Esophagus (tissue), 2 donors: ENCODE results near the gene COMMD7. TPM values are rescaled to one million over a fixed set of nuclear protein-coding genes. Genes with fewer than 3 reads are reported as not detected.

ENCODE experiments used
- H3K27ac ChIP-seq, 2 donors: one replicate each; pipeline ENCODE4 v1.5.1; 2013; ENCODE audit warnings: low read depth in 2 of 2, mild to moderate bottlenecking in 2 of 2, inconsistent platforms in 1 of 2, low read length in 1 of 2, moderate library complexity in 1 of 2
- H3K27me3 ChIP-seq, 2 donors: one replicate each; pipeline ENCODE4 v1.6.1; 2013; ENCODE audit warnings: low read length in 2 of 2, control low read depth in 1 of 2, mild to moderate bottlenecking in 1 of 2; ENCODE audit not compliant: insufficient read depth in 2 of 2, control insufficient read depth in 1 of 2
- H3K36me3 ChIP-seq, 2 donors: one replicate each; pipeline ENCODE4 v1.6.1; 2013; ENCODE audit warnings: low read length in 1 of 2; ENCODE audit not compliant: control insufficient read depth in 2 of 2, insufficient read depth in 2 of 2
- H3K4me1 ChIP-seq, 2 donors: one replicate each; pipeline ENCODE4 v1.6.1; 2013; ENCODE audit warnings: low read length in 1 of 2; ENCODE audit not compliant: control insufficient read depth in 2 of 2, insufficient read depth in 2 of 2
- H3K4me3 ChIP-seq, 2 donors: one replicate each; pipeline ENCODE4 v1.5.1; 2013; ENCODE audit warnings: low read length in 2 of 2, mild to moderate bottlenecking in 2 of 2, low read depth in 1 of 2, moderate library complexity in 1 of 2
- H3K9me3 ChIP-seq, 2 donors: one replicate each; pipeline ENCODE4 v1.6.1; 2013; ENCODE audit warnings: mild to moderate bottlenecking in 2 of 2, low read depth in 1 of 2, low read length in 1 of 2, moderate library complexity in 1 of 2; ENCODE audit not compliant: control insufficient read depth in 2 of 2, insufficient read depth in 1 of 2
- WGBS, 2 donors: extraction: QIAGEN DNeasy Blood & Tissue Kit; methylation state at CpG; one replicate each; pipeline ENCODE4 v1.1.7; 2013; 5-methylcytosine and 5-hydroxymethylcytosine counted together
- polyA plus RNA-seq, 2 donors: library from polyadenylated mRNA; stranded (reverse); fragments of 200-250 nt; gene quantifications; one replicate each; pipeline ENCODE4 v1.2.3, GENCODE V29; 2013
- donor health status: healthy with polysubstance abuse.
- donor health status: Bipolar disorder and iron deficiency.

The COMMD7 gene
- polyA plus RNA-seq, 2 donors = 13.0 to 20.9 TPM

- Histone ChIP-seq H3K4me3 (no peak overlapping the region), H3K4me1 (peaks cover 2 to 4% of the 10 kb centered on the region in 2 donors), H3K36me3 (no peaks in the 10 kb centered on the region), H3K27ac (no peak overlapping the region), H3K27me3 (no peaks in the 10 kb centered on the region), H3K9me3 (peaks cover 0 to 2% of the 10 kb centered on the region in 2 donors)
- 88 to 89% methylated on average over 18 of the region's 18 CpGs for WGBS, 2 donors
Measured at GRCh38 chr20:32780749-32781655, 37.7 kb upstream of the COMMD7 start.

GRCh38 chr20:32780278-32780677, 37.0 kb upstream of the COMMD7 start:
- WGBS, 2 donors = 94 to 97% methylated on average over 16 of the region's 16 CpGs
- Histone ChIP-seq H3K27me3 (no peaks in the 10 kb centered on the region), H3K4me3 (no peak overlapping the region), H3K4me1 (peaks cover 2 to 4% of the 10 kb centered on the region in 2 donors), H3K9me3 (peaks cover 0 to 2% of the 10 kb centered on the region in 2 donors), H3K27ac (no peak overlapping the region), H3K36me3 (no peaks in the 10 kb centered on the region)

- H3K36me3 ChIP-seq = no peaks in the 10 kb centered on the region
- no peaks in the 10 kb centered on the region for H3K27me3 ChIP-seq
- H3K4me1 ChIP-seq = peaks cover 2 to 4% of the 10 kb centered on the region in 2 donors
- no peak overlapping the region for H3K27ac ChIP-seq
- WGBS, 2 donors = 90% methylated on average over 10 of the region's 10 CpGs
- no peak overlapping the region for H3K4me3 ChIP-seq
- peaks cover 0 to 2% of the 10 kb centered on the region in 2 donors for H3K9me3 ChIP-seq
Measured at GRCh38 chr20:32779500-32780211, 36.4 kb upstream of the COMMD7 start.

GRCh38 chr20:32777177-32777956, 34.1 kb upstream of the COMMD7 start:
- H3K27me3 ChIP-seq = no peaks in the 10 kb centered on the region
- 66 to 83% methylated on average over 8 of the region's 8 CpGs for WGBS, 2 donors
- no peaks in the 10 kb centered on the region for H3K36me3 ChIP-seq

GRCh38 chr20:32775336-32775991, 32.2 kb upstream of the COMMD7 start:
- Histone ChIP-seq H3K36me3 (no peaks in the 10 kb centered on the region), H3K27ac (no peak overlapping the region), H3K9me3 (peaks cover 0 to 2% of the 10 kb centered on the region in 2 donors), H3K4me1 (peaks cover 2 to 4% of the 10 kb centered on the region in 2 donors), H3K4me3 (no peak overlapping the region), H3K27me3 (no peaks in the 10 kb centered on the region)
- 63 to 75% methylated on average over 10 of the region's 10 CpGs for WGBS, 2 donors

More at GRCh38 chr20:32777177-32777956, 34.1 kb upstream of the COMMD7 start:
- Histone ChIP-seq H3K4me3 (no peak overlapping the region), H3K9me3 (peaks cover 0 to 2% of the 10 kb centered on the region in 2 donors), H3K4me1 (peaks cover 2 to 4% of the 10 kb centered on the region in 2 donors), H3K27ac (no peak overlapping the region)

- Histone ChIP-seq H3K27ac (no peak overlapping the region), H3K36me3 (no peaks in the 10 kb centered on the region), H3K27me3 (no peaks in the 10 kb centered on the region), H3K9me3 (peaks cover 0 to 2% of the 10 kb centered on the region in 2 donors), H3K4me1 (peaks cover 2 to 4% of the 10 kb centered on the region in 2 donors), H3K4me3 (no peak overlapping the region)
- WGBS, 2 donors = 93 to 94% methylated on average over 8 of the region's 8 CpGs
Measured at GRCh38 chr20:32773855-32774254, 30.6 kb upstream of the COMMD7 start.

- Histone ChIP-seq H3K4me3 (no peak overlapping the region), H3K27me3 (no peaks in the 10 kb centered on the region), H3K27ac (no peak overlapping the region), H3K9me3 (no peaks in the 10 kb centered on the region), H3K4me1 (peaks cover 0 to 4% of the 10 kb centered on the region in 2 donors), H3K36me3 (no peaks in the 10 kb centered on the region)
- WGBS, 2 donors = 90 to 92% methylated on average over 2 of the region's 2 CpGs
Measured at GRCh38 chr20:32773223-32773622, 30.0 kb upstream of the COMMD7 start.

- no peak overlapping the region for H3K4me3 ChIP-seq
- 90 to 92% methylated on average over 3 of the region's 3 CpGs for WGBS, 2 donors
Measured at GRCh38 chr20:32772046-32772445, 28.8 kb upstream of the COMMD7 start.

More at GRCh38 chr20:32772046-32772445, 28.8 kb upstream of the COMMD7 start:
- Histone ChIP-seq H3K27me3 (no peaks in the 10 kb centered on the region), H3K9me3 (no peaks in the 10 kb centered on the region), H3K4me1 (no peaks in the 10 kb centered on the region), H3K36me3 (no peaks in the 10 kb centered on the region), H3K27ac (no peak overlapping the region)
